ENCODE data around the gene RASSF5. TPM values are rescaled to one million over a fixed set of nuclear protein-coding genes. Genes with fewer than 3 reads are reported as not detected.

Gene RASSF5
- total RNA-seq, 4 donors from 2014 or later: 6.6 to 23.0 (median 10.5) TPM

DNA sequence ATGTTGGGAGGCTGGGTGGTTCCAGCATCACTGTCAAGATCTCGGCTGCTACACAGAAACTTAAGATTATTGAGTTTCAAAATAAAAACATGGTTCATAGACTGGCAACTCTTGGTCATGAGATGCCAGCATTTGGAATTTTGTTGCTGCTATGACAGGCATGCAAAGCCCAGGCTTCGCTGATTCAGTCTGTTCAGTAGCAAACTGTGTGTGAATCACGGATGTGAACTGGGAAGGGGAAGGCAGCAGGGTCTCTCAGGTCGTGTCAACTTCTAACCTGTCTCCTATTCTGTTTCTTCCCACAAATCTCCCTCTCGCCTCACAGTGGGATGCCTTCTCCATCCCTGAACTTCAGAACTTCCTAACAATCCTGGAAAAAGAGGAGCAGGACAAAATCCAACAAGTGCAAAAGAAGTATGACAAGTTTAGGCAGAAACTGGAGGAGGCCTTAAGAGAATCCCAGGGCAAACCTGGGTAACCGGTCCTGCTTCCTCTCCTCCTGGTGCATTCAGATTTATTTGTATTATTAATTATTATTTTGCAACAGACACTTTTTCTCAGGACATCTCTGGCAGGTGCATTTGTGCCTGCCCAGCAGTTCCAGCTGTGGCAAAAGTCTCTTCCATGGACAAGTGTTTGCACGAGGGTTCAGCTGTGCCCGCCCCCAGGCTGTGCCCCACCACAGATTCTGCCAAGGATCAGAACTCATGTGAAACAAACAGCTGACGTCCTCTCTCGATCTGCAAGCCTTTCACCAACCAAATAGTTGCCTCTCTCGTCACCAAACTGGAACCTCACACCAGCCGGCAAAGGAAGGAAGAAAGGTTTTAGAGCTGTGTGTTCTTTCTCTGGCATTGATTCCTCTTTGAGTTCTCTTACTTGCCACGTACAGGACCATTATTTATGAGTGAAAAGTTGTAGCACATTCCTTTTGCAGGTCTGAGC, 79.4 kb downstream of the RASSF5 start:
- no peak overlapping the region for H3K4me3 ChIP-seq
- peaks cover 8 to 84% (median 65%) of the 10 kb centered on the region in 4 donors for H3K36me3 ChIP-seq
- H3K9me3 ChIP-seq: no peaks in the 10 kb centered on the region
- no peaks in the 10 kb centered on the region for H3K27me3 ChIP-seq
- peak overlapping the region in 3 of 4 donors; percentile 44 to 64 (median 44) for H3K27ac ChIP-seq (replicated peaks in 1 of 4)
- peaks cover 0 to 43% (median 41%) of the 10 kb centered on the region in 4 donors for H3K4me1 ChIP-seq
- TF ChIP-seq, protein P1, sequence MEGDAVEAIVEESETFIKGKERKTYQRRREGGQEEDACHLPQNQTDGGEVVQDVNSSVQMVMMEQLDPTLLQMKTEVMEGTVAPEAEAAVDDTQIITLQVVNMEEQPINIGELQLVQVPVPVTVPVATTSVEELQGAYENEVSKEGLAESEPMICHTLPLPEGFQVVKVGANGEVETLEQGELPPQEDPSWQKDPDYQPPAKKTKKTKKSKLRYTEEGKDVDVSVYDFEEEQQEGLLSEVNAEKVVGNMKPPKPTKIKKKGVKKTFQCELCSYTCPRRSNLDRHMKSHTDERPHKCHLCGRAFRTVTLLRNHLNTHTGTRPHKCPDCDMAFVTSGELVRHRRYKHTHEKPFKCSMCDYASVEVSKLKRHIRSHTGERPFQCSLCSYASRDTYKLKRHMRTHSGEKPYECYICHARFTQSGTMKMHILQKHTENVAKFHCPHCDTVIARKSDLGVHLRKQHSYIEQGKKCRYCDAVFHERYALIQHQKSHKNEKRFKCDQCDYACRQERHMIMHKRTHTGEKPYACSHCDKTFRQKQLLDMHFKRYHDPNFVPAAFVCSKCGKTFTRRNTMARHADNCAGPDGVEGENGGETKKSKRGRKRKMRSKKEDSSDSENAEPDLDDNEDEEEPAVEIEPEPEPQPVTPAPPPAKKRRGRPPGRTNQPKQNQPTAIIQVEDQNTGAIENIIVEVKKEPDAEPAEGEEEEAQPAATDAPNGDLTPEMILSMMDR (IDR thresholded peaks at IDR 0.05): no peak
- TF ChIP-seq POLR2A (IDR thresholded peaks at IDR 0.05; ENCODE audit: low read depth) (no peak), EP300 (IDR thresholded peaks at IDR 0.05) (no peak), POLR2AphosphoS5 (IDR thresholded peaks at IDR 0.05) (no peak)
- intact Hi-C loops (cut with DNase I): no loop called here
- 63% methylated on average over 13 of the region's 13 CpGs for WGBS
- no peak for DNase-seq (ENCODE audit: extremely low spot score)

DNA sequence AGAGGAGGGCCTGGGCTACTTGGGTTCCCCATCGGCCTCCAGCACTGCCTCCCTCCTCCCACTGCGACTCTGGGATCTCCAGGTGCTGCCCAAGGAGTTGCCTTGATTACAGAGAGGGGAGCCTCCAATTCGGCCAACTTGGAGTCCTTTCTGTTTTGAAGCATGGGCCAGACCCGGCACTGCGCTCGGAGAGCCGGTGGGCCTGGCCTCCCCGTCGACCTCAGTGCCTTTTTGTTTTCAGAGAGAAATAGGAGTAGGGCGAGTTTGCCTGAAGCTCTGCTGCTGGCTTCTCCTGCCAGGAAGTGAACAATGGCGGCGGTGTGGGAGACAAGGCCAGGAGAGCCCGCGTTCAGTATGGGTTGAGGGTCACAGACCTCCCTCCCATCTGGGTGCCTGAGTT, 80.6 kb downstream of the RASSF5 start:
- no peak for DNase-seq (ENCODE audit: extremely low spot score)
- no peak overlapping the region for H3K4me3 ChIP-seq
- peak overlapping the region in 3 of 4 donors; percentile 42 to 64 (median 44) for H3K27ac ChIP-seq (replicated peaks in 1 of 4)
- intact Hi-C loops (cut with DNase I): no loop called here
- no peak for TF ChIP-seq POLR2AphosphoS5 (IDR thresholded peaks at IDR 0.05)
- no peak for TF ChIP-seq EP300 (IDR thresholded peaks at IDR 0.05)
- TF ChIP-seq, protein P1 (IDR thresholded peaks at IDR 0.05): no peak
- no peak for TF ChIP-seq POLR2A (IDR thresholded peaks at IDR 0.05; ENCODE audit: low read depth)
- H3K9me3 ChIP-seq: no peaks in the 10 kb centered on the region
- peaks cover 19 to 95% (median 76%) of the 10 kb centered on the region in 4 donors for H3K36me3 ChIP-seq
- H3K27me3 ChIP-seq: no peaks in the 10 kb centered on the region
- peaks cover 0 to 43% (median 39%) of the 10 kb centered on the region in 4 donors for H3K4me1 ChIP-seq
- 93% methylated on average over 14 of the region's 14 CpGs for WGBS

DNA sequence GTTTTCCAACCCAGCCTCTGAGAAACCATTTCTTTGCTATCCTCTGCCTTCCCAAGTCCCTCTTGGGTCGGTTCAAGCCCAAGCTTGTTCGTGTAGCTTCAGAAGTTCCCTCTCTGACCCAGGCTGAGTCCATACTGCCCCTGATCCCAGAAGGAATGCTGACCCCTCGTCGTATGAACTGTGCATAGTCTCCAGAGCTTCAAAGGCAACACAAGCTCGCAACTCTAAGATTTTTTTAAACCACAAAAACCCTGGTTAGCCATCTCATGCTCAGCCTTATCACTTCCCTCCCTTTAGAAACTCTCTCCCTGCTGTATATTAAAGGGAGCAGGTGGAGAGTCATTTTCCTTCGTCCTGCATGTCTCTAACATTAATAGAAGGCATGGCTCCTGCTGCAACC, 81.2 kb downstream of the RASSF5 start:
- no peaks in the 10 kb centered on the region for H3K27me3 ChIP-seq
- intact Hi-C loops (cut with DNase I): no loop called here
- TF ChIP-seq EP300 (IDR thresholded peaks at IDR 0.05) (no peak), POLR2A (IDR thresholded peaks at IDR 0.05; ENCODE audit: low read depth) (no peak), POLR2AphosphoS5 (IDR thresholded peaks at IDR 0.05) (no peak)
- TF ChIP-seq, protein P1 (IDR thresholded peaks at IDR 0.05): no peak
- peaks cover 25 to 98% (median 82%) of the 10 kb centered on the region in 4 donors for H3K36me3 ChIP-seq
- H3K9me3 ChIP-seq: no peaks in the 10 kb centered on the region
- no peak for DNase-seq (ENCODE audit: extremely low spot score)
- WGBS: 72% methylated on average over 6 of the region's 6 CpGs
- H3K4me1 ChIP-seq: peaks cover 0 to 38% (median 34%) of the 10 kb centered on the region in 4 donors
- no peak overlapping the region for H3K4me3 ChIP-seq
- H3K27ac ChIP-seq (replicated peaks in 1 of 4): peak overlapping the region in 3 of 4 donors; percentile 42 to 64 (median 44)

DNA sequence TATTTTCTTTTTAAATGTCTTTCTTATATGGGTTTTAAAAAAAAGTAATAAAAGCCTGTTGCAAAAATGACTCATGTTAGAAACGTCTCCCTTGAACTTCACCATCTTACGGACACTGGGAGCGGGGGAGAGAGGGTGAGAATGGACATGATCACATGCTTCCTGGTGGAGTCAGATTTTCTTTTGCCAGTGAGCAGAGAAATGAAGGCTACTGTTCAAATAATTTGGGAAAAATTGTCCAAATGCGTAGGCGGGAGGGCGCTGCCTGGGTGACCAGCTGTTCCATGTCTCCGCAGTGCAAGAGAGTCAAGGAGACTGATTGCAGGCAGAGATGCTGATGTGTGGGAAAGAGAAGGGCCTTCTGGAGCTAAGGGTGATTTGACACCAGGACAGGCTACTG, 81.9 kb downstream of the RASSF5 start:
- Histone ChIP-seq H3K9me3 (no peaks in the 10 kb centered on the region), H3K36me3 (peaks cover 31 to 100% (median 86%) of the 10 kb centered on the region in 4 donors), H3K27ac (replicated peaks in 1 of 4) (peak overlapping the region in 2 of 4 donors; percentile 9 to 64), H3K4me1 (peaks cover 0 to 36% (median 29%) of the 10 kb centered on the region in 4 donors), H3K4me3 (no peak overlapping the region), H3K27me3 (no peaks in the 10 kb centered on the region)
- TF ChIP-seq EP300 (IDR thresholded peaks at IDR 0.05) (no peak), POLR2AphosphoS5 (IDR thresholded peaks at IDR 0.05) (peak in 1 of 2 donors; percentile 20), POLR2A (IDR thresholded peaks at IDR 0.05; ENCODE audit: low read depth) (no peak)
- TF ChIP-seq, protein P1 (IDR thresholded peaks at IDR 0.05): no peak
- intact Hi-C loops (cut with DNase I): no loop called here
- DNase-seq (ENCODE audit: extremely low spot score): no peak
- 58% methylated on average over 7 of the region's 7 CpGs for WGBS
